H9 (cell line): ENCODE measurements around the gene KIT. TPM values are rescaled to one million over a fixed set of nuclear protein-coding genes. Genes with fewer than 3 reads are reported as not detected.

Experiments used
- DNase-seq: peaks from one replicate; pipeline ENCODE4 v3.0.0-alpha.2; 2017
- H2AFZ ChIP-seq: one replicate; pipeline ENCODE4 v1.6.1; 2013; ENCODE audit warnings: mild to moderate bottlenecking, low read length, control low read depth, moderate library complexity
- H2AK5ac ChIP-seq: 2 replicates; pipeline ENCODE4 v1.6.1; 2013; ENCODE audit warnings: low read length, control low read depth, mixed read lengths; ENCODE audit not compliant: insufficient read length
- H2BK120ac ChIP-seq: one replicate; pipeline ENCODE4 v1.6.1; 2013; ENCODE audit warnings: low read depth, mild to moderate bottlenecking, low read length, control low read depth, inconsistent platforms; ENCODE audit not compliant: poor library complexity, severe bottlenecking
- H2BK12ac ChIP-seq: 2 replicates; pipeline ENCODE4 v1.6.1; 2013; ENCODE audit warnings: low read length, control low read depth, mixed read lengths, low read depth; ENCODE audit not compliant: insufficient read length
- H2BK15ac ChIP-seq: 2 replicates; pipeline ENCODE4 v1.6.1; 2013; ENCODE audit warnings: low read depth, low read length, control low read depth
- H2BK20ac ChIP-seq: one replicate; pipeline ENCODE4 v1.6.1; 2013; ENCODE audit warnings: low read depth, mild to moderate bottlenecking, low read length, control low read depth, inconsistent platforms; ENCODE audit not compliant: poor library complexity, severe bottlenecking
- H2BK5ac ChIP-seq: 2 replicates; pipeline ENCODE4 v1.6.1; 2013; ENCODE audit warnings: low read length, control low read depth, mixed read lengths; ENCODE audit not compliant: insufficient read length
- H3K14ac ChIP-seq: 2 replicates; pipeline ENCODE4 v1.6.1; 2013; ENCODE audit warnings: low read length, control low read depth; ENCODE audit not compliant: insufficient read depth
- H3K18ac ChIP-seq: 2 replicates; pipeline ENCODE4 v1.6.1; 2013; ENCODE audit warnings: low read depth, mild to moderate bottlenecking, mixed read lengths, low read length, control low read depth; ENCODE audit not compliant: insufficient read length
- H3K23ac ChIP-seq: 2 replicates; pipeline ENCODE4 v1.6.1; 2013; ENCODE audit warnings: low read length, control low read depth, mixed read lengths, low read depth; ENCODE audit not compliant: insufficient read length
- H3K23me2 ChIP-seq: 2 replicates; pipeline ENCODE4 v1.6.1; 2013; ENCODE audit warnings: low read depth, mild to moderate bottlenecking, mixed read lengths, low read length, control low read depth; ENCODE audit not compliant: insufficient read length, poor library complexity, severe bottlenecking
- H3K27ac ChIP-seq: 2 replicates; pipeline ENCODE4 v1.5.1; 2013; ENCODE audit warnings: low read length, control low read depth, mixed read lengths, low read depth; ENCODE audit not compliant: insufficient read length
- H3K27me3 ChIP-seq: 2 replicates; pipeline ENCODE4 v1.6.1; 2013; ENCODE audit warnings: low read length, control low read depth, inconsistent platforms; ENCODE audit not compliant: insufficient read depth
- H3K4ac ChIP-seq: 2 replicates; pipeline ENCODE4 v1.6.1; 2013; ENCODE audit warnings: low read depth, mild to moderate bottlenecking, control low read depth, inconsistent platforms, low read length, moderate library complexity
- H3K4me1 ChIP-seq: 2 replicates; pipeline ENCODE4 v1.6.1; 2013; ENCODE audit warnings: low read length, control low read depth, inconsistent platforms; ENCODE audit not compliant: insufficient read depth
- H3K4me2 ChIP-seq: 2 replicates; pipeline ENCODE4 v1.6.1; 2013; ENCODE audit warnings: low read length, control low read depth, mixed read lengths; ENCODE audit not compliant: insufficient read length, insufficient read depth
- H3K56ac ChIP-seq: 2 replicates; pipeline ENCODE4 v1.6.1; 2013; ENCODE audit warnings: low read depth, mild to moderate bottlenecking, mixed read lengths, low read length, control low read depth; ENCODE audit not compliant: insufficient read length
- H3K79me1 ChIP-seq: 2 replicates; pipeline ENCODE4 v1.6.1; 2013; ENCODE audit warnings: low read depth, mild to moderate bottlenecking, moderate library complexity, low read length, control low read depth, inconsistent platforms; ENCODE audit not compliant: insufficient read depth, poor library complexity, severe bottlenecking
- H3K79me2 ChIP-seq: 2 replicates; pipeline ENCODE4 v1.6.1; 2013; ENCODE audit warnings: low read length, control low read depth, inconsistent platforms; ENCODE audit not compliant: insufficient read depth
- H3K9ac ChIP-seq: 2 replicates; pipeline ENCODE4 v1.6.1; 2013; ENCODE audit warnings: low read length, control low read depth, mixed read lengths; ENCODE audit not compliant: insufficient read length; ENCODE audit errors: extremely low read depth
- H3K9me3 ChIP-seq: one replicate; pipeline ENCODE4 v1.6.1; 2013; ENCODE audit warnings: low read depth, low read length, inconsistent platforms; ENCODE audit not compliant: control insufficient read depth
- H3T11ph ChIP-seq: one replicate; pipeline ENCODE4 v1.6.1; 2013; ENCODE audit warnings: mild to moderate bottlenecking, low read length, control low read depth, inconsistent platforms
- H4K20me1 ChIP-seq: one replicate; pipeline ENCODE4 v1.6.1; 2013; ENCODE audit not compliant: control insufficient read depth, insufficient read length, insufficient read depth
- H4K5ac ChIP-seq: 2 replicates; pipeline ENCODE4 v1.6.1; 2013; ENCODE audit warnings: low read depth, mild to moderate bottlenecking, mixed read lengths, low read length, control low read depth; ENCODE audit not compliant: insufficient read length
- H4K8ac ChIP-seq: replicated peaks from 2 replicates; pipeline ENCODE4 v1.6.1; 2013; ENCODE audit warnings: low read length, control low read depth, mixed read lengths, low read depth; ENCODE audit not compliant: insufficient read length
- H4K91ac ChIP-seq: 2 replicates; pipeline ENCODE4 v1.6.1; 2013; ENCODE audit warnings: low read depth, mild to moderate bottlenecking, moderate library complexity, mixed read lengths, low read length, control low read depth; ENCODE audit not compliant: insufficient read length
- H3K27ac Mint-ChIP-seq, 3 experiments: 2 replicates in 2 of 3; 3 replicates in 1 of 3; pipeline ENCODE4 v1.8.0; 2020 to 2021; ENCODE audit warnings: mixed read lengths in 3 of 3, mild to moderate bottlenecking in 1 of 3, moderate library complexity in 1 of 3
- H3K27me3 Mint-ChIP-seq: 2 replicates; pipeline ENCODE4 v1.8.0; 2021; ENCODE audit warnings: low read depth, mild to moderate bottlenecking, moderate library complexity, mixed read lengths
- H3K36me3 Mint-ChIP-seq, 3 experiments: 2 replicates in 2 of 3; 3 replicates in 1 of 3; pipeline ENCODE4 v1.8.0; 2020 to 2021; ENCODE audit warnings: low read depth in 3 of 3, mixed read lengths in 3 of 3; ENCODE audit not compliant: insufficient read depth in 1 of 3
- H3K4me1 Mint-ChIP-seq, 2 experiments: 2 replicates each; pipeline ENCODE4 v1.8.0; 2020; ENCODE audit warnings: mixed read lengths in 2 of 2
- H3K4me3 Mint-ChIP-seq, 2 experiments: 2 replicates in 1 of 2; 3 replicates in 1 of 2; pipeline ENCODE4 v1.8.0; 2020 to 2021; ENCODE audit warnings: mild to moderate bottlenecking in 2 of 2, mixed read lengths in 2 of 2, moderate library complexity in 1 of 2
- H3K9me3 Mint-ChIP-seq, 2 experiments: 2 replicates in 1 of 2; 3 replicates in 1 of 2; pipeline ENCODE4 v1.8.0; 2020; ENCODE audit warnings: mild to moderate bottlenecking in 2 of 2, mixed read lengths in 2 of 2, moderate library complexity in 1 of 2
- CTCF ChIP-seq: fragments of 200-600 bp; sonication (generic); conservative IDR thresholded peaks from 3 replicates; pipeline ENCODE4 v1.8.0; 2021; ENCODE audit warnings: antibody characterized with exemption, mild to moderate bottlenecking
- WGBS: extraction: QIAGEN DNeasy Blood & Tissue Kit; methylation state at CpG from one replicate; pipeline ENCODE4 v1.1.7; 2013; ENCODE audit warnings: missing lambda C conversion rate, low lambda C conversion rate, mixed read lengths; ENCODE audit not compliant: insufficient read length; ENCODE audit errors: extremely low coverage; 5-methylcytosine and 5-hydroxymethylcytosine counted together
- total RNA-seq: library from RNA; stranded (reverse); gene quantifications from 2 replicates; pipeline ENCODE4 v1.2.1, GENCODE V29; 2021

The KIT gene
- total RNA-seq, 1 experiment from 2014 or later, result 6.7 TPM

GRCh38 chr4:54743562-54743961, 85.8 kb downstream of the KIT start:
- H3K4me1 Mint-ChIP-seq, result peaks cover 19 to 25% of the 10 kb centered on the region in 2 experiments
- no peak overlapping the region for H3K18ac ChIP-seq
- no peak overlapping the region for H4K91ac ChIP-seq
- H3K4me2 ChIP-seq, result no peak overlapping the region
- H2BK120ac ChIP-seq, result no peak overlapping the region
- H4K8ac ChIP-seq, result no peak overlapping the region
- TF ChIP-seq CTCF, result no peak
- no peak overlapping the region for H3K4me3 Mint-ChIP-seq
- H3K27ac Mint-ChIP-seq, result no peak overlapping the region
- peaks cover 4% of the 10 kb centered on the region; the same call in 1 of the 2 replicates for H3K4me1 ChIP-seq
- H3K9me3 Mint-ChIP-seq, result peaks cover 23 to 35% of the 10 kb centered on the region in 2 experiments
- H2AK5ac ChIP-seq, result no peak overlapping the region
- peaks cover 15 to 42% (median 27%) of the 10 kb centered on the region in 3 experiments for H3K36me3 Mint-ChIP-seq
- no peak overlapping the region for H3K27ac ChIP-seq
- H3K79me1 ChIP-seq, result no peaks in the 10 kb centered on the region
- no peak overlapping the region for H2BK20ac ChIP-seq
- H3K14ac ChIP-seq, result no peak overlapping the region
- no peaks in the 10 kb centered on the region for H3K9me3 ChIP-seq
- no peak overlapping the region for H2BK12ac ChIP-seq
- H3K4ac ChIP-seq, result no peak overlapping the region
- no peaks in the 10 kb centered on the region for H3K23me2 ChIP-seq
- H3K23ac ChIP-seq, result no peak overlapping the region
- H3K9ac ChIP-seq, result no peak overlapping the region
- no peak overlapping the region for H3K56ac ChIP-seq
- WGBS, result no CpG with 5 or more reads among the region's 3 CpGs
- no peak overlapping the region for H2AFZ ChIP-seq
- no peak for DNase-seq
- H3T11ph ChIP-seq, result no peak overlapping the region
- H3K27me3 Mint-ChIP-seq, result no peaks in the 10 kb centered on the region; the same call in 1 of the 2 replicates
- H2BK15ac ChIP-seq, result no peak overlapping the region
- H4K20me1 ChIP-seq, result no peaks in the 10 kb centered on the region
- no peak overlapping the region for H4K5ac ChIP-seq
- no peaks in the 10 kb centered on the region for H3K27me3 ChIP-seq
- no peaks in the 10 kb centered on the region for H3K79me2 ChIP-seq
- no peak overlapping the region for H2BK5ac ChIP-seq
